Panc1 (cell line): ENCODE measurements around the gene MARCHF3. TPM values are rescaled to one million over a fixed set of nuclear protein-coding genes. Genes with fewer than 3 reads are reported as not detected.

Source experiments
- ATAC-seq: fragments of 200-7000 bp; cut with Tn5 transposase; 2 replicates; pipeline ENCODE4 v1.9.1; 2020; ENCODE audit warnings: mild to moderate bottlenecking, moderate library complexity
- BruUV-seq: library from RNA; stranded (reverse); fragments of 400-500 nt; replicated peaks from 2 replicates; lab custom pipeline; 2021; lab: Mats Ljungman, UMichigan
- CTCF ChIA-PET: fragments of 300-600 bp; sonication (Branson Sonifier 250); formaldehyde crosslinking; loops from one replicate; lab custom pipeline; 2022; ENCODE audit warnings: antibody characterized with exemption; lab: Charles Lee
- POLR2A ChIA-PET: fragments of 300-600 bp; sonication (Branson Sonifier 250); formaldehyde crosslinking; loops from one replicate; lab custom pipeline; 2022; ENCODE audit warnings: antibody characterized with exemption; lab: Charles Lee
- DNase-seq: peaks from one replicate; pipeline ENCODE4 v3.0.0-alpha.2; 2010; ENCODE audit warnings: low read depth, low spot score
- H3K27ac ChIP-seq: 2 replicates; pipeline ENCODE4 v1.5.1; 2011; ENCODE audit warnings: mild to moderate bottlenecking, low read length, inconsistent platforms
- H3K27me3 ChIP-seq: fragments of 200-500 bp; sonication (Bioruptor generic); 2 replicates; pipeline ENCODE4 v1.6.0; 2014; ENCODE audit warnings: low read length, inconsistent platforms; ENCODE audit not compliant: control insufficient read depth, insufficient read depth
- H3K36me3 ChIP-seq: fragments of 200-500 bp; sonication (Bioruptor generic); 2 replicates; pipeline ENCODE4 v1.5.1; 2014; ENCODE audit warnings: inconsistent platforms, mild to moderate bottlenecking, low read length, moderate library complexity; ENCODE audit not compliant: control insufficient read depth, insufficient read depth
- H3K4me1 ChIP-seq: 2 replicates; pipeline ENCODE4 v1.5.1; 2011; ENCODE audit warnings: inconsistent platforms, mild to moderate bottlenecking, low read length, moderate library complexity; ENCODE audit not compliant: control insufficient read depth, insufficient read depth
- H3K4me3 ChIP-seq, 2 experiments: 2 replicates each; pipeline ENCODE4 v1.5.1; 2011 to 2012; ENCODE audit warnings: low read depth in 2 of 2, low read length in 2 of 2, mild to moderate bottlenecking in 2 of 2, inconsistent platforms in 1 of 2, moderate library complexity in 1 of 2
- H3K9me3 ChIP-seq: fragments of 200-500 bp; sonication (Bioruptor generic); 2 replicates; pipeline ENCODE4 v1.5.1; 2014; ENCODE audit warnings: low read depth, mild to moderate bottlenecking, inconsistent platforms, low read length, moderate library complexity; ENCODE audit not compliant: control insufficient read depth, insufficient read depth
- POLR2AphosphoS5 ChIP-seq: IDR thresholded peaks from 2 replicates; pipeline ENCODE4 v1.6.1; 2012; ENCODE audit warnings: mild to moderate bottlenecking, low read depth, low read length, moderate library complexity
- REST ChIP-seq, 2 experiments: IDR thresholded peaks; 2 replicates each; pipeline ENCODE4 v1.6.1; 2011 to 2012; ENCODE audit warnings: low read depth in 2 of 2, control low read depth in 1 of 2, low read length in 1 of 2, mild to moderate bottlenecking in 1 of 2, moderate library complexity in 1 of 2; ENCODE audit not compliant: insufficient read depth in 1 of 2
- SIN3A ChIP-seq: IDR thresholded peaks from 2 replicates; pipeline ENCODE4 v1.6.1; 2012; ENCODE audit warnings: low read depth, mild to moderate bottlenecking, low read length, moderate library complexity, borderline replicate concordance; ENCODE audit not compliant: insufficient read depth
- TCF7L2 ChIP-seq: IDR thresholded peaks from 2 replicates; pipeline ENCODE4 v1.6.1; 2011; ENCODE audit warnings: mild to moderate bottlenecking, low read depth, low read length, inconsistent platforms
- in situ Hi-C: cut with HindIII; loops from 2 replicates; pipeline ENCODE4 v1.10.0; 2016; ENCODE audit warnings: low sequenced_read_pairs, low pct_unique_long_range_greater_than_20kb
- intact Hi-C: fragments of 100-400 bp; cut with micrococcal nuclease; formaldehyde crosslinking; loops from one replicate; pipeline ENCODE4 v1.10.0; 2022; ENCODE audit not compliant: unreplicated experiment
- total RNA-seq: library from RNA; stranded (reverse); gene quantifications from one replicate; pipeline ENCODE4 v1.2.1, GENCODE V29; 2021; ENCODE audit not compliant: unreplicated experiment
- TF ChIP-seq, protein P1 (sequence below): fragments of 450-650 bp; IDR thresholded peaks from 2 replicates; pipeline ENCODE4 v1.5.1; 2017; ENCODE audit warnings: mild to moderate bottlenecking

The MARCHF3 gene
- total RNA-seq, 1 experiment from 2014 or later, result 3.0 TPM

DNA sequence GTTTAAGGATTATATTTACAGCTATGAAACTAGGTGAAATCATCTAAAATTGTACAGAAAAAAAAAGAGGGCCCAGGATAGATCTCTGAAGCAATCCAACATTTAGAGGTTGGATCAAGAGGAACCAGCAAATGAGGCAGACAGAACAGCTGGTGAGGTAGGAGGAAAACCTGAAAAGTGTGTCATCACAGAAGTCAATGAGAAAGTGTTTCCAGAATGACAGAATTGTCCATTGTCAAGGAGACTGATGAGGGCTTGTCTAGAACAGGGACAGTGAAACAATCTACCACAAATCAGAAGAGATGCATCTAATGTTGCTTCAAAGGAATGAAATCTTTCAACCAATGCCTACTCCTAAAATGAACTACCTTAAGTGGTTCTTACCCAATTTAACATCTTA, 36.4 kb upstream of the MARCHF3 start:
- CTCF ChIA-PET, result no interaction called here
- Histone ChIP-seq H3K9me3 (no peaks in the 10 kb centered on the region), H3K4me3 (no peak overlapping the region), H3K27me3 (no peaks in the 10 kb centered on the region), H3K36me3 (no peaks in the 10 kb centered on the region; the same call in 1 of the 2 replicates), H3K27ac (no peak overlapping the region), H3K4me1 (no peaks in the 10 kb centered on the region)
- in situ Hi-C loops (no loop called here), intact Hi-C loops (no loop called here)
- no peak for TF ChIP-seq POLR2AphosphoS5
- TF ChIP-seq, protein P1, sequence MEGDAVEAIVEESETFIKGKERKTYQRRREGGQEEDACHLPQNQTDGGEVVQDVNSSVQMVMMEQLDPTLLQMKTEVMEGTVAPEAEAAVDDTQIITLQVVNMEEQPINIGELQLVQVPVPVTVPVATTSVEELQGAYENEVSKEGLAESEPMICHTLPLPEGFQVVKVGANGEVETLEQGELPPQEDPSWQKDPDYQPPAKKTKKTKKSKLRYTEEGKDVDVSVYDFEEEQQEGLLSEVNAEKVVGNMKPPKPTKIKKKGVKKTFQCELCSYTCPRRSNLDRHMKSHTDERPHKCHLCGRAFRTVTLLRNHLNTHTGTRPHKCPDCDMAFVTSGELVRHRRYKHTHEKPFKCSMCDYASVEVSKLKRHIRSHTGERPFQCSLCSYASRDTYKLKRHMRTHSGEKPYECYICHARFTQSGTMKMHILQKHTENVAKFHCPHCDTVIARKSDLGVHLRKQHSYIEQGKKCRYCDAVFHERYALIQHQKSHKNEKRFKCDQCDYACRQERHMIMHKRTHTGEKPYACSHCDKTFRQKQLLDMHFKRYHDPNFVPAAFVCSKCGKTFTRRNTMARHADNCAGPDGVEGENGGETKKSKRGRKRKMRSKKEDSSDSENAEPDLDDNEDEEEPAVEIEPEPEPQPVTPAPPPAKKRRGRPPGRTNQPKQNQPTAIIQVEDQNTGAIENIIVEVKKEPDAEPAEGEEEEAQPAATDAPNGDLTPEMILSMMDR, result no peak
- TF ChIP-seq TCF7L2, result no peak
- TF ChIP-seq SIN3A, result no peak
- TF ChIP-seq REST (IDR thresholded peaks at IDR 0.05; ENCODE audit: insufficient read depth in 1 of 2, low read depth in 2 of 2, low read length in 1 of 2), result no peak
- DNase-seq (no peak), ATAC-seq (no peak)
- no TSS peak for BruUV-seq
- POLR2A ChIA-PET, result no interaction called here

- ChIA-PET CTCF (no interaction called here), POLR2A (no interaction called here)
- H3K36me3 ChIP-seq, result no peaks in the 10 kb centered on the region; the same call in 1 of the 2 replicates
- ATAC-seq (no peak), DNase-seq (no peak)
- intact Hi-C loops, result no loop called here
- no peak overlapping the region for H3K27ac ChIP-seq
- H3K9me3 ChIP-seq, result no peaks in the 10 kb centered on the region
- TF ChIP-seq REST (IDR thresholded peaks at IDR 0.05; ENCODE audit: insufficient read depth in 1 of 2, low read depth in 2 of 2, low read length in 1 of 2) (no peak), TCF7L2 (no peak), POLR2AphosphoS5 (no peak), SIN3A (no peak)
- TF ChIP-seq, protein P1, result no peak
- H3K27me3 ChIP-seq, result no peaks in the 10 kb centered on the region
- no TSS peak for BruUV-seq
- H3K4me3 ChIP-seq, result no peak overlapping the region
- in situ Hi-C loops, result no loop called here
- no peaks in the 10 kb centered on the region for H3K4me1 ChIP-seq
Observed at GRCh38 chr5:127064253-127064840, 34.0 kb upstream of the MARCHF3 start.
